GM12878 (cell line): ENCODE measurements around the gene BAG1. TPM values are rescaled to one million over a fixed set of nuclear protein-coding genes. Genes with fewer than 3 reads are reported as not detected.

Source experiments
- ATAC-seq: fragments of 200-7000 bp; cut with Tn5 transposase; 3 replicates; pipeline ENCODE4 v1.9.1; 2020; ENCODE audit warnings: mild to moderate bottlenecking, moderate library complexity
- BruUV-seq: library from RNA; stranded (reverse); fragments of 400-500 nt; replicated peaks from 2 replicates; lab custom pipeline; 2021; lab: Mats Ljungman, UMichigan
- CTCF ChIA-PET: fragments of 300-600 bp; sonication (Branson Sonifier 250); formaldehyde crosslinking; extraction: SDS; loops from one replicate; lab custom pipeline; 2021; ENCODE audit warnings: inconsistent platforms; lab: Yijun Ruan, JAX
- POLR2A ChIA-PET: fragments of 350-600 bp; formaldehyde crosslinking; extraction: SDS; loops from one replicate; lab custom pipeline; 2021; ENCODE audit warnings: inconsistent platforms; lab: Charles Lee
- RAD21 ChIA-PET: fragments of 300-600 bp; sonication (Branson Sonifier 250); formaldehyde crosslinking; loops from one replicate; lab custom pipeline; 2023; ENCODE audit warnings: antibody characterized with exemption; ENCODE audit not compliant: unreplicated experiment; lab: Charles Lee
- SMC1A ChIA-PET: fragments of 300-600 bp; sonication (Branson Sonifier 250); formaldehyde crosslinking; loops from one replicate; lab custom pipeline; 2023; ENCODE audit not compliant: unreplicated experiment, uncharacterized antibody; lab: Charles Lee
- DNase-seq: peaks from one replicate; pipeline ENCODE4 v3.0.0-alpha.2; 2011; ENCODE audit warnings: low read depth, low spot score
- FAIRE-seq: peaks from 3 replicates; lab custom pipeline; 2011; peaks lifted over from hg19 to GRCh38; lab: Jason Lieb, UNC
- H2AFZ ChIP-seq: 2 replicates; pipeline ENCODE4 v1.6.0; 2011; ENCODE audit warnings: low read depth, low read length, control low read depth; ENCODE audit not compliant: control insufficient read depth
- H3K27ac ChIP-seq: 2 replicates; pipeline ENCODE4 v1.5.1; 2011; ENCODE audit warnings: control low read depth; ENCODE audit not compliant: control insufficient read depth, insufficient read depth
- H3K27me3 ChIP-seq, 2 experiments: replicated peaks in 1 of 2; 2 replicates each; pipeline versions ENCODE4 v1.6.0 to v1.6.1; 2011; ENCODE audit warnings: low read length in 1 of 2; ENCODE audit not compliant: control insufficient read depth in 2 of 2, insufficient read depth in 2 of 2
- H3K36me3 ChIP-seq, 2 experiments: 2 replicates each; pipeline ENCODE4 v1.5.1; 2011; ENCODE audit warnings: low read length in 1 of 2; ENCODE audit not compliant: control insufficient read depth in 2 of 2, insufficient read depth in 2 of 2
- H3K4me1 ChIP-seq: 2 replicates; pipeline ENCODE4 v1.6.1; 2011; ENCODE audit warnings: mild to moderate bottlenecking, low read length, moderate library complexity, mixed read lengths; ENCODE audit not compliant: control insufficient read depth, insufficient read depth
- H3K4me2 ChIP-seq: 2 replicates; pipeline ENCODE4 v1.6.0; 2011; ENCODE audit warnings: control low read depth; ENCODE audit not compliant: control insufficient read depth, insufficient read depth
- H3K4me3 ChIP-seq: fragments of 200-600 bp; sonication (generic); 2 replicates; pipeline ENCODE4 v1.5.1; 2016
- H3K79me2 ChIP-seq: 2 replicates; pipeline ENCODE4 v1.6.0; 2011; ENCODE audit warnings: low read length; ENCODE audit not compliant: control insufficient read depth, insufficient read depth
- H3K9ac ChIP-seq: 2 replicates; pipeline ENCODE4 v1.8.0; 2011; ENCODE audit warnings: low read length, control low read depth, mixed read lengths; ENCODE audit not compliant: control insufficient read depth, insufficient read depth
- H3K9me3 ChIP-seq: replicated peaks from 3 replicates; pipeline ENCODE4 v1.5.1; 2011; ENCODE audit warnings: mild to moderate bottlenecking, low read length; ENCODE audit not compliant: control insufficient read depth, insufficient read depth
- H4K20me1 ChIP-seq: 2 replicates; pipeline ENCODE4 v1.6.0; 2011; ENCODE audit not compliant: control insufficient read depth, insufficient read depth
- CHD2 ChIP-seq: IDR thresholded peaks from 2 replicates; pipeline ENCODE4 v1.6.1; 2011; ENCODE audit warnings: low read depth, low read length, improper control_type of control experiment, borderline replicate concordance
- CREB1 ChIP-seq: IDR thresholded peaks from 2 replicates; pipeline ENCODE4 v1.6.1; 2012; ENCODE audit warnings: low read depth, mild to moderate bottlenecking, inconsistent platforms
- ETV6 ChIP-seq, 2 experiments: fragments of 450-650 bp in 1 of 2; IDR thresholded peaks in 1 of 2; conservative IDR thresholded peaks in 1 of 2; 2 replicates each; pipeline ENCODE4 v1.6.1; 2014; ENCODE audit warnings: antibody characterized with exemption in 1 of 2, borderline replicate concordance in 1 of 2, low read depth in 1 of 2, mild to moderate bottlenecking in 1 of 2, moderate library complexity in 1 of 2
- IKZF1 ChIP-seq: fragments of 450-650 bp; conservative IDR thresholded peaks from 2 replicates; pipeline ENCODE4 v1.6.1; 2017; ENCODE audit warnings: antibody characterized with exemption, mild to moderate bottlenecking
- MTA2 ChIP-seq: fragments of 450-650 bp; IDR thresholded peaks from 2 replicates; pipeline ENCODE4 v1.6.1; 2016; ENCODE audit warnings: low read depth, mild to moderate bottlenecking, moderate library complexity
- MTA3 ChIP-seq: IDR thresholded peaks from 2 replicates; pipeline ENCODE4 v1.6.1; 2012; ENCODE audit warnings: low read length, inconsistent platforms, borderline replicate concordance
- MYC ChIP-seq: IDR thresholded peaks from 2 replicates; pipeline ENCODE4 v1.6.1; 2011; ENCODE audit warnings: mild to moderate bottlenecking, low read length, moderate library complexity, inconsistent platforms; ENCODE audit not compliant: insufficient read depth, insufficient replicate concordance, insufficient read length, severe bottlenecking
- POU2F2 ChIP-seq: IDR thresholded peaks from 3 replicates; pipeline ENCODE4 v1.6.1; 2011; ENCODE audit warnings: low read depth, mild to moderate bottlenecking, low read length, borderline replicate concordance
- RAD21 ChIP-seq: IDR thresholded peaks from 2 replicates; pipeline ENCODE4 v1.6.1; 2011; ENCODE audit warnings: mild to moderate bottlenecking, low read depth, low read length, moderate library complexity; ENCODE audit not compliant: insufficient read depth
- RAD51 ChIP-seq: fragments of 450-650 bp; IDR thresholded peaks from 2 replicates; pipeline ENCODE4 v1.6.1; 2016; ENCODE audit warnings: moderate library complexity, mild to moderate bottlenecking, inconsistent platforms
- SMC3 ChIP-seq: IDR thresholded peaks from 2 replicates; pipeline ENCODE4 v1.6.1; 2011; ENCODE audit warnings: low read length, improper control_type of control experiment, borderline replicate concordance
- SREBF2 ChIP-seq: IDR thresholded peaks from 2 replicates; pipeline ENCODE4 v1.6.1; 2012; ENCODE audit warnings: mild to moderate bottlenecking, low read length
- TARDBP ChIP-seq: IDR thresholded peaks from 2 replicates; pipeline ENCODE4 v1.6.1; 2016; ENCODE audit warnings: borderline replicate concordance
- WGBS: methylation state at CpG from one replicate; pipeline ENCODE4 v1.1.6; 2016; ENCODE audit warnings: low lambda C conversion rate; ENCODE audit not compliant: insufficient replicate concordance, insufficient coverage; ENCODE audit errors: missing lambda C conversion rate; 5-methylcytosine and 5-hydroxymethylcytosine counted together
- in situ Hi-C: fragments of 300-500 bp; cut with MboI; formaldehyde crosslinking; loops from 9 replicates; pipeline ENCODE4 v1.14.3; 2018; ENCODE audit warnings: mixed read lengths
- intact Hi-C: fragments of 100-400 bp; cut with micrococcal nuclease; formaldehyde crosslinking; loops from one replicate; pipeline ENCODE4 v1.14.2; 2022; ENCODE audit not compliant: unreplicated experiment
- polyA plus RNA-seq, 11 experiments: library from polyadenylated mRNA; depleted of rRNA in 4 of 11; unstranded in 6 of 11; stranded (reverse) in 5 of 11; fragments of >200 nt; fragmentation: Nextera tagmentation in 4 of 11; fragmentation: Illumina TruSeq in 1 of 11; extraction: Ambion mirVana in 4 of 11; extraction: Trizol in 1 of 11; gene quantifications; 1 replicate in 1 of 11; 2 replicates in 10 of 11; pipeline versions ENCODE4 v1.2.1 to v1.2.3, GENCODE V29; 2011 to 2016; ENCODE audit warnings: inconsistent platforms in 2 of 11, missing spikeins in 2 of 11, low read depth in 1 of 11
- total RNA-seq, 4 experiments: library from RNA; depleted of rRNA in 3 of 4; stranded (reverse); fragments of >200 nt in 3 of 4; fragmentation: Illumina TruSeq in 1 of 4; extraction: Trizol in 1 of 4; gene quantifications; 2 replicates each; pipeline versions ENCODE4 v1.2.1 to v1.2.3, GENCODE V29; 2013 to 2021
- TF ChIP-seq, protein P1 (sequence below): fragments of 450-650 bp; IDR thresholded peaks from 2 replicates; pipeline ENCODE4 v1.6.1; 2016; ENCODE audit warnings: mild to moderate bottlenecking
- TF ChIP-seq, protein P2 (sequence below): fragments of 450-650 bp; formaldehyde crosslinking; IDR thresholded peaks from 2 replicates; pipeline ENCODE4 v1.5.0; 2022; ENCODE audit warnings: mild to moderate bottlenecking, missing genetic modification characterization
- TF ChIP-seq, protein P3 (sequence below): IDR thresholded peaks from 2 replicates; pipeline ENCODE4 v1.6.1; 2011; ENCODE audit warnings: low read depth, mild to moderate bottlenecking, low read length, moderate library complexity, borderline replicate concordance; ENCODE audit errors: extremely low read depth

The BAG1 gene
- total and polyA plus RNA-seq, 10 of the 15 experiments (the other 5 are each of a cell fraction or from before 2014, with no cell fraction given) = 11.6 to 135 (median 68.9) TPM

DNA sequence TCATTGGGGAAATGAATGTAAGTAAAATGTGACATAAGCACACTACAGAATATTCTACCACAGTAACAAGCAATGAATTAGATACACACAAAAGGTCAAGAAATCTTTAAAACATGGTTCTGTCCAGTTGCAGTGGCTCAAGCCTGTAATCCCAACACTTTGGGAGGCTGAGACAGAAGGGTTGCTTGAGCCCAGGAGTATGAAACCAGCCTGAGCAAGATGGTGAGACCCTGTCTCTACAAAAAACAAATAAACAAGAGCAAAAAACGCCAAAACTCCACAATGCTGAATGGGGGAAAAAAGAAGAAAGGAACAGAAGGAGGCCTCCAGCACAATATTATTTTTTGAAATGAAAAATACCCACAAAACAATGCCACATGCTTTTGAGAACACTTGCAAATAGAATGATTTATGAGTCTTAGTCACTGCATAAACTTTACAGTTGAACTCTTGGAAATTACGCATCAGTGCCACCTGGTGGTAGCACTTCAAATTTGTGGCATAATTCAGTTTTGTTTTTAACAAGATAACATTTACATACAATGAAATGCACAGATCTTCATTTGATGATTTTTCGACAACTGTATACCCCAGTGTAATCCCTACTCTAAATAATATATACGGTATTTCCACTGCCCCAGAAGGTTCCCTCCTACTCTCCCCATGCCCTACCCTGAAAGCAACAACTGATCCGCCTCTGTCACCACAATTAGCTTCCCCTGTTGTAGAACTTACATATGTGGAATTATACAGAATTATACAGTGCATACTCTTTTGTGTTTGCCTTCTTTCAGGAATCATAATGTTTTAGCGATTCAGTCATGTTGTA lies 39.0 kb downstream of the BAG1 start (continued):
- TF ChIP-seq, protein P1, sequence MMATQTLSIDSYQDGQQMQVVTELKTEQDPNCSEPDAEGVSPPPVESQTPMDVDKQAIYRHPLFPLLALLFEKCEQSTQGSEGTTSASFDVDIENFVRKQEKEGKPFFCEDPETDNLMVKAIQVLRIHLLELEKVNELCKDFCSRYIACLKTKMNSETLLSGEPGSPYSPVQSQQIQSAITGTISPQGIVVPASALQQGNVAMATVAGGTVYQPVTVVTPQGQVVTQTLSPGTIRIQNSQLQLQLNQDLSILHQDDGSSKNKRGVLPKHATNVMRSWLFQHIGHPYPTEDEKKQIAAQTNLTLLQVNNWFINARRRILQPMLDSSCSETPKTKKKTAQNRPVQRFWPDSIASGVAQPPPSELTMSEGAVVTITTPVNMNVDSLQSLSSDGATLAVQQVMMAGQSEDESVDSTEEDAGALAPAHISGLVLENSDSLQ = peak; percentile 81
- TF ChIP-seq ETV6 (conservative IDR thresholded peaks at IDR 0.05 in 1 of 2, IDR thresholded peaks at IDR 0.05 in 1 of 2; ENCODE audit: borderline replicate concordance in 1 of 2, low read depth in 1 of 2) (no peak), CREB1 (0 out of 2 replicates have a peak, but pooled peaks have one; percentile 28), TARDBP (no peak), RAD21 (peak; percentile 85), SMC3 (peak; percentile 97), POU2F2 (peak; percentile 56; the same call in 1 of the 3 replicates)

DNA sequence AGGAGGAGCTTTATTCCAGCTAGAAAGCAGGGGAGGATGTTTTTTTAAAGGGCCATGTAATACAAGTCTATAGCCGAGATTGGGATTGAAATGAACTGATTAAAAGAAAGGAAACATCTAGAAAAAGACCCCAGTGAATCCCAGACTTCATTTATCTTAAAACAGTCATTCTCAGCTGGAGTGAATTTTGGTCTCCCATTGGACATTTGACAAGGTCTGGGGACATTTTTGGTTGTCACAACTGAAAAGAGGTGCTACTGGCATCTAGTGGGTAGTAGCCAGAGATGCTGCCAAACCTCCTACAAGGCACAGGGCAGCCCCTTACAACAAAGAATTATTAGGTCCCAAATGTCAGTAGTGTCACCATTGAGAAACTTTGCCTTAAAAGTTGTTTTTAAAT lies 40.8 kb downstream of the BAG1 start:
- no peaks in the 10 kb centered on the region for H3K27me3 ChIP-seq
- no peaks in the 10 kb centered on the region for H4K20me1 ChIP-seq
- H3K9ac ChIP-seq = no peak overlapping the region
- H2AFZ ChIP-seq = no peak overlapping the region
- H3K27ac ChIP-seq = no peak overlapping the region
- ATAC-seq = peak; percentile 46
- in situ Hi-C loops (loop anchor here (5.0 kb wide), 1 partner anchor 141 kb away; no protein-coding TSS in a partner anchor), intact Hi-C loops (loop anchor here (2.0 kb wide), 3 partner anchors 57 to 199 kb away; partner anchors contain the start of genes B4GALT1 and DNAJA1)
- no peaks in the 10 kb centered on the region for H3K79me2 ChIP-seq
- RAD21 ChIA-PET = interaction anchor here (1.0 kb wide), 3 partner anchors 62 to 143 kb away, joined by 3 read pairs; no protein-coding TSS in a partner anchor
- SMC1A ChIA-PET = interaction anchor here (0.6 to 4.5 kb wide), 6 partner anchors 14 to 145 kb away, joined by 3 to 84 read pairs (median 3); partner anchors contain the start of gene SMU1
- no peak for DNase-seq
- H3K9me3 ChIP-seq = no peaks in the 10 kb centered on the region
- no peaks in the 10 kb centered on the region for H3K36me3 ChIP-seq
- peaks cover 38% of the 10 kb centered on the region for H3K4me1 ChIP-seq
- no peak for FAIRE-seq
- no peak overlapping the region for H3K4me2 ChIP-seq
- H3K4me3 ChIP-seq = no peak overlapping the region
- BruUV-seq = no TSS peak
- WGBS = 0% methylated on average over 1 of the region's 1 CpG
- CTCF ChIA-PET = interaction anchor here (0.7 to 6.0 kb wide), 8 partner anchors 10 to 143 kb away, joined by 3 to 44 read pairs (median 4); partner anchors contain the start of gene B4GALT1
- POLR2A ChIA-PET = no interaction called here
- TF ChIP-seq MYC (no peak), RAD51 (no peak), SREBF2 (no peak), CHD2 (no peak), RAD21 (peak; percentile 71), MTA3 (no peak), IKZF1 (no peak), MTA2 (no peak), ETV6 (conservative IDR thresholded peaks at IDR 0.05 in 1 of 2, IDR thresholded peaks at IDR 0.05 in 1 of 2; ENCODE audit: borderline replicate concordance in 1 of 2, low read depth in 1 of 2) (no peak)
- TF ChIP-seq, protein P2, sequence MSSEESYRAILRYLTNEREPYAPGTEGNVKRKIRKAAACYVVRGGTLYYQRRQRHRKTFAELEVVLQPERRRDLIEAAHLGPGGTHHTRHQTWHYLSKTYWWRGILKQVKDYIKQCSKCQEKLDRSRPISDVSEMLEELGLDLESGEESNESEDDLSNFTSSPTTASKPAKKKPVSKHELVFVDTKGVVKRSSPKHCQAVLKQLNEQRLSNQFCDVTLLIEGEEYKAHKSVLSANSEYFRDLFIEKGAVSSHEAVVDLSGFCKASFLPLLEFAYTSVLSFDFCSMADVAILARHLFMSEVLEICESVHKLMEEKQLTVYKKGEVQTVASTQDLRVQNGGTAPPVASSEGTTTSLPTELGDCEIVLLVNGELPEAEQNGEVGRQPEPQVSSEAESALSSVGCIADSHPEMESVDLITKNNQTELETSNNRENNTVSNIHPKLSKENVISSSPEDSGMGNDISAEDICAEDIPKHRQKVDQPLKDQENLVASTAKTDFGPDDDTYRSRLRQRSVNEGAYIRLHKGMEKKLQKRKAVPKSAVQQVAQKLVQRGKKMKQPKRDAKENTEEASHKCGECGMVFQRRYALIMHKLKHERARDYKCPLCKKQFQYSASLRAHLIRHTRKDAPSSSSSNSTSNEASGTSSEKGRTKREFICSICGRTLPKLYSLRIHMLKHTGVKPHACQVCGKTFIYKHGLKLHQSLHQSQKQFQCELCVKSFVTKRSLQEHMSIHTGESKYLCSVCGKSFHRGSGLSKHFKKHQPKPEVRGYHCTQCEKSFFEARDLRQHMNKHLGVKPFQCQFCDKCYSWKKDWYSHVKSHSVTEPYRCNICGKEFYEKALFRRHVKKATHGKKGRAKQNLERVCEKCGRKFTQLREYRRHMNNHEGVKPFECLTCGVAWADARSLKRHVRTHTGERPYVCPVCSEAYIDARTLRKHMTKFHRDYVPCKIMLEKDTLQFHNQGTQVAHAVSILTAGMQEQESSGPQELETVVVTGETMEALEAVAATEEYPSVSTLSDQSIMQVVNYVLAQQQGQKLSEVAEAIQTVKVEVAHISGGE = no peak
- TF ChIP-seq, protein P3, sequence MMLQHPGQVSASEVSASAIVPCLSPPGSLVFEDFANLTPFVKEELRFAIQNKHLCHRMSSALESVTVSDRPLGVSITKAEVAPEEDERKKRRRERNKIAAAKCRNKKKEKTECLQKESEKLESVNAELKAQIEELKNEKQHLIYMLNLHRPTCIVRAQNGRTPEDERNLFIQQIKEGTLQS = no peak
